ENCODE data around the gene RPTOR.
"Not testable (repeated sequence)": the region's sequence is repeated elsewhere in the genome, so short reads cannot be mapped to it uniquely, and the experiment has no call there.

The RPTOR gene

GRCh38 chr17:80794281-80795089 lies 249.8 kb downstream of the RPTOR start:
- TF ChIP-seq POU2F2 (IDR thresholded peaks at IDR 0.05; ENCODE audit: low read depth, low read length) (no peak), PAX5 (IDR thresholded peaks at IDR 0.05; ENCODE audit: insufficient read depth, low read length, severe bottlenecking) (no peak), POLR2AphosphoS5 (IDR thresholded peaks at IDR 0.05; ENCODE audit: low read depth, low read length) (no peak), TAF1 (IDR thresholded peaks at IDR 0.05; ENCODE audit: low read depth, low read length) (no peak), SPI1 (IDR thresholded peaks at IDR 0.05; ENCODE audit: low read depth, low read length) (no peak), POLR2A (IDR thresholded peaks at IDR 0.05; ENCODE audit: low read depth, low read length) (no peak)
- DNase-seq (ENCODE audit: insufficient read length, low spot score) (no peak), FAIRE-seq (no peak)

- no peak for DNase-seq (ENCODE audit: insufficient read length, low spot score)
- FAIRE-seq: no peak
- no peak for TF ChIP-seq POLR2AphosphoS5 (IDR thresholded peaks at IDR 0.05; ENCODE audit: low read depth, low read length)
Measured at GRCh38 chr17:80795090-80795580, 250.5 kb downstream of the RPTOR start.

GRCh38 chr17:80795754-80796153 lies 251.1 kb downstream of the RPTOR start:
- FAIRE-seq: no peak

GRCh38 chr17:80796430-80796861 lies 251.8 kb downstream of the RPTOR start:
- FAIRE-seq: no peak

More at GRCh38 chr17:80795754-80796153, 251.1 kb downstream of the RPTOR start:
- DNase-seq (ENCODE audit: insufficient read length, low spot score): no peak
- TF ChIP-seq SPI1 (IDR thresholded peaks at IDR 0.05; ENCODE audit: low read depth, low read length) (no peak), PAX5 (IDR thresholded peaks at IDR 0.05; ENCODE audit: insufficient read depth, low read length, severe bottlenecking) (no peak), POLR2AphosphoS5 (IDR thresholded peaks at IDR 0.05; ENCODE audit: low read depth, low read length) (no peak), POU2F2 (IDR thresholded peaks at IDR 0.05; ENCODE audit: low read depth, low read length) (no peak), TAF1 (IDR thresholded peaks at IDR 0.05; ENCODE audit: low read depth, low read length) (no peak), POLR2A (IDR thresholded peaks at IDR 0.05; ENCODE audit: low read depth, low read length) (no peak)

GRCh38 chr17:80797222-80797621 lies 252.6 kb downstream of the RPTOR start:
- DNase-seq (ENCODE audit: insufficient read length, low spot score); FAIRE-seq: not testable (repeated sequence)

More at GRCh38 chr17:80796430-80796861, 251.8 kb downstream of the RPTOR start:
- no peak for DNase-seq (ENCODE audit: insufficient read length, low spot score)
- TF ChIP-seq POLR2A (IDR thresholded peaks at IDR 0.05; ENCODE audit: low read depth, low read length) (no peak), POU2F2 (IDR thresholded peaks at IDR 0.05; ENCODE audit: low read depth, low read length) (no peak), PAX5 (IDR thresholded peaks at IDR 0.05; ENCODE audit: insufficient read depth, low read length, severe bottlenecking) (no peak), POLR2AphosphoS5 (IDR thresholded peaks at IDR 0.05; ENCODE audit: low read depth, low read length) (no peak), SPI1 (IDR thresholded peaks at IDR 0.05; ENCODE audit: low read depth, low read length) (no peak), TAF1 (IDR thresholded peaks at IDR 0.05; ENCODE audit: low read depth, low read length) (no peak)

- FAIRE-seq: no peak
- TF ChIP-seq SPI1 (IDR thresholded peaks at IDR 0.05; ENCODE audit: low read depth, low read length) (no peak), PAX5 (IDR thresholded peaks at IDR 0.05; ENCODE audit: insufficient read depth, low read length, severe bottlenecking) (no peak), POLR2AphosphoS5 (IDR thresholded peaks at IDR 0.05; ENCODE audit: low read depth, low read length) (no peak), POLR2A (IDR thresholded peaks at IDR 0.05; ENCODE audit: low read depth, low read length) (no peak), TAF1 (IDR thresholded peaks at IDR 0.05; ENCODE audit: low read depth, low read length) (no peak), POU2F2 (IDR thresholded peaks at IDR 0.05; ENCODE audit: low read depth, low read length) (no peak)
Measured at GRCh38 chr17:80797741-80798594, 253.3 kb downstream of the RPTOR start.

GRCh38 chr17:80798595-80799537 lies 254.2 kb downstream of the RPTOR start:
- FAIRE-seq: peak; percentile 9
- TF ChIP-seq POLR2AphosphoS5 (IDR thresholded peaks at IDR 0.05; ENCODE audit: low read depth, low read length) (no peak), PAX5 (IDR thresholded peaks at IDR 0.05; ENCODE audit: insufficient read depth, low read length, severe bottlenecking) (no peak), TAF1 (IDR thresholded peaks at IDR 0.05; ENCODE audit: low read depth, low read length) (no peak), SPI1 (IDR thresholded peaks at IDR 0.05; ENCODE audit: low read depth, low read length) (no peak), POLR2A (IDR thresholded peaks at IDR 0.05; ENCODE audit: low read depth, low read length) (no peak), POU2F2 (IDR thresholded peaks at IDR 0.05; ENCODE audit: low read depth, low read length) (no peak)
- no peak for DNase-seq (ENCODE audit: insufficient read length, low spot score)

More at GRCh38 chr17:80797741-80798594, 253.3 kb downstream of the RPTOR start:
- DNase-seq (ENCODE audit: insufficient read length, low spot score): no peak

- no peak for FAIRE-seq
- no peak for DNase-seq (ENCODE audit: insufficient read length, low spot score)
- TF ChIP-seq POLR2AphosphoS5 (IDR thresholded peaks at IDR 0.05; ENCODE audit: low read depth, low read length) (no peak), POU2F2 (IDR thresholded peaks at IDR 0.05; ENCODE audit: low read depth, low read length) (no peak), SPI1 (IDR thresholded peaks at IDR 0.05; ENCODE audit: low read depth, low read length) (no peak), POLR2A (IDR thresholded peaks at IDR 0.05; ENCODE audit: low read depth, low read length) (no peak), PAX5 (IDR thresholded peaks at IDR 0.05; ENCODE audit: insufficient read depth, low read length, severe bottlenecking) (no peak), TAF1 (IDR thresholded peaks at IDR 0.05; ENCODE audit: low read depth, low read length) (no peak)
Measured at GRCh38 chr17:80799538-80800480, 255.2 kb downstream of the RPTOR start.

All from GM12891 (cell line).